Measurements from ENCODE around the gene OCA2. TPM values are rescaled to one million over a fixed set of nuclear protein-coding genes. Genes with fewer than 3 reads are reported as not detected.

The OCA2 gene
- total RNA-seq, 2 experiments from 2014 or later: not detected

DNA sequence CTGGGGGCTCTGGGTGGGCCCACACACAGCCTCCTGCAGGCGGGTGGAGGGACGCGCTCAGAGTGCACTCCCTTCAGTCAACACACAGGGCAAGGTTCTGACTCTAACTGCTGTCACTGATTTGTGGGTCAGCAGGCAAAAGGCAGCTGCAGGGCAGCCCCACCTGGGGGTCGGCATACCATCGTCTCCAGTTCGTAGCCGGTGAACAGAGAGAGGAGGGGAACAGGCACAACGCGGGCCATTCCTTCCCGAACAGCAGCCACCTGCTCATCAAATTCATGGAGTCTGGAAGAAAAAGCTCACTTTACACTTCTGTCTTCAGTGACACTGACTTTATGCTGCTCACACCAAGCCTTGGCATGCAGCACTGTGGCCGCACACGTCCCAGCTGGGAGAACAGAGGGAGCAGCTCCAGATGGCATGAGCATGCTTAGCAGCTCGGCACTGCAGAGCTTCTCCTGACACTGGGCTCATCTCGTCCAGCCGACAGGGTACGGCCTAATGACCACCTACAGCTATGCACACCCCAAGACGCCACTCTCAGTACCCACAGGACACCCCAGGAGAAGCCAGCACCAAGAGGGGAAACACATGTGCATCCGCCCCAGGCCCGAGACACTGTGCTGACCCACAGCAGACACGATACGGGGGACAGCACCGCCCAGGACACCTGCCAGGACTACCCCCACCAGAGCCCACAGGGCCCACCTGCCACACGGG is 14.4 kb upstream of the OCA2 start:
- intact Hi-C loops (cut with micrococcal nuclease; ENCODE audit: unreplicated experiment): no loop called here
- CTCF ChIA-PET (ENCODE audit: unreplicated experiment): no interaction called here

DNA sequence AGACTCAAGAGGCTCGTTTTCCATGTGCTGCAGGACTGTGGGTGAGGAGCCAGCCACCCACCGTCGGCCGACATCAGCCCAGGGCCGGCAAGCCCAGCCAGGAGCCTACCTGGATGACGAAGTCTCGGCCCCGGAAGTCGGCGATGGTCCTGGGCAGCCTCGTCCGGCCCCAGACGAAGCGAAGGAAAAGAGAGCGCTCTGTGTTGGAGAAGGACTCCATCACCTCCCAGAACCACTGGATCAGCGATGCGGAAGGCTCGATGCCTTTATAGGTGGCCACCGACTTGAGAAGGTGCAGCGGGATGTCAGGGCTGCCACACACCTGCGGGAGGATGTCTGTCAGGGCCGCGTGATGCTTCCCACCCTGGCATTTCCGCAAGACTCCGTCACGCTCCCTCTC is 13.8 kb upstream of the OCA2 start:
- Histone ChIP-seq H3K79me2 (ENCODE audit: insufficient read depth, low read depth, low read length) (no peaks in the 10 kb centered on the region), H2AFZ (ENCODE audit: low read length) (no peak overlapping the region), H3K9me3 (ENCODE audit: low read length) (no peaks in the 10 kb centered on the region), H3K9me2 (ENCODE audit: insufficient read depth, low read length) (no peaks in the 10 kb centered on the region), H4K20me1 (ENCODE audit: insufficient read depth, low read length) (no peaks in the 10 kb centered on the region), H3K4me2 (ENCODE audit: low read length) (no peak overlapping the region), H3K4me1 (ENCODE audit: insufficient read depth, low read length, poor library complexity, severe bottlenecking) (no peaks in the 10 kb centered on the region), H3K4me3 (ENCODE audit: low read depth, low read length, poor library complexity, severe bottlenecking) (no peak overlapping the region), H3K27ac (ENCODE audit: low read depth, low read length, poor library complexity, severe bottlenecking) (no peak overlapping the region), H3K36me3 (ENCODE audit: insufficient read depth, low read length) (peaks cover 64% of the 10 kb centered on the region)
- no peak for DNase-seq (ENCODE audit: low spot score)
- intact Hi-C loops (cut with micrococcal nuclease; ENCODE audit: unreplicated experiment): no loop called here
- ChIA-PET POLR2A (no interaction called here), CTCF (ENCODE audit: unreplicated experiment) (no interaction called here)
- BruUV-seq (replicated peaks): no TSS peak
- TF ChIP-seq, protein P1, sequence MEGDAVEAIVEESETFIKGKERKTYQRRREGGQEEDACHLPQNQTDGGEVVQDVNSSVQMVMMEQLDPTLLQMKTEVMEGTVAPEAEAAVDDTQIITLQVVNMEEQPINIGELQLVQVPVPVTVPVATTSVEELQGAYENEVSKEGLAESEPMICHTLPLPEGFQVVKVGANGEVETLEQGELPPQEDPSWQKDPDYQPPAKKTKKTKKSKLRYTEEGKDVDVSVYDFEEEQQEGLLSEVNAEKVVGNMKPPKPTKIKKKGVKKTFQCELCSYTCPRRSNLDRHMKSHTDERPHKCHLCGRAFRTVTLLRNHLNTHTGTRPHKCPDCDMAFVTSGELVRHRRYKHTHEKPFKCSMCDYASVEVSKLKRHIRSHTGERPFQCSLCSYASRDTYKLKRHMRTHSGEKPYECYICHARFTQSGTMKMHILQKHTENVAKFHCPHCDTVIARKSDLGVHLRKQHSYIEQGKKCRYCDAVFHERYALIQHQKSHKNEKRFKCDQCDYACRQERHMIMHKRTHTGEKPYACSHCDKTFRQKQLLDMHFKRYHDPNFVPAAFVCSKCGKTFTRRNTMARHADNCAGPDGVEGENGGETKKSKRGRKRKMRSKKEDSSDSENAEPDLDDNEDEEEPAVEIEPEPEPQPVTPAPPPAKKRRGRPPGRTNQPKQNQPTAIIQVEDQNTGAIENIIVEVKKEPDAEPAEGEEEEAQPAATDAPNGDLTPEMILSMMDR (conservative IDR thresholded peaks at IDR 0.05; ENCODE audit: low read length): no peak
- TF ChIP-seq EZH2phosphoT487 (IDR thresholded peaks at IDR 0.05; ENCODE audit: borderline replicate concordance, low read depth, low read length): no peak

More for the DNA sequence above, 14.4 kb upstream of the OCA2 start:
- DNase-seq (ENCODE audit: low spot score): no peak
- Histone ChIP-seq H3K9me2 (ENCODE audit: insufficient read depth, low read length) (no peaks in the 10 kb centered on the region), H3K4me1 (ENCODE audit: insufficient read depth, low read length, poor library complexity, severe bottlenecking) (no peaks in the 10 kb centered on the region), H3K9me3 (ENCODE audit: low read length) (no peaks in the 10 kb centered on the region), H3K36me3 (ENCODE audit: insufficient read depth, low read length) (peaks cover 66% of the 10 kb centered on the region), H4K20me1 (ENCODE audit: insufficient read depth, low read length) (no peaks in the 10 kb centered on the region), H3K4me3 (ENCODE audit: low read depth, low read length, poor library complexity, severe bottlenecking) (no peak overlapping the region), H3K79me2 (ENCODE audit: insufficient read depth, low read depth, low read length) (no peaks in the 10 kb centered on the region), H3K4me2 (ENCODE audit: low read length) (no peak overlapping the region), H3K27ac (ENCODE audit: low read depth, low read length, poor library complexity, severe bottlenecking) (no peak overlapping the region), H2AFZ (ENCODE audit: low read length) (no peak overlapping the region)
- TF ChIP-seq, protein P1 (conservative IDR thresholded peaks at IDR 0.05; ENCODE audit: low read length): no peak
- no peak for TF ChIP-seq EZH2phosphoT487 (IDR thresholded peaks at IDR 0.05; ENCODE audit: borderline replicate concordance, low read depth, low read length)
- BruUV-seq (replicated peaks): no TSS peak
- POLR2A ChIA-PET: no interaction called here

DNA sequence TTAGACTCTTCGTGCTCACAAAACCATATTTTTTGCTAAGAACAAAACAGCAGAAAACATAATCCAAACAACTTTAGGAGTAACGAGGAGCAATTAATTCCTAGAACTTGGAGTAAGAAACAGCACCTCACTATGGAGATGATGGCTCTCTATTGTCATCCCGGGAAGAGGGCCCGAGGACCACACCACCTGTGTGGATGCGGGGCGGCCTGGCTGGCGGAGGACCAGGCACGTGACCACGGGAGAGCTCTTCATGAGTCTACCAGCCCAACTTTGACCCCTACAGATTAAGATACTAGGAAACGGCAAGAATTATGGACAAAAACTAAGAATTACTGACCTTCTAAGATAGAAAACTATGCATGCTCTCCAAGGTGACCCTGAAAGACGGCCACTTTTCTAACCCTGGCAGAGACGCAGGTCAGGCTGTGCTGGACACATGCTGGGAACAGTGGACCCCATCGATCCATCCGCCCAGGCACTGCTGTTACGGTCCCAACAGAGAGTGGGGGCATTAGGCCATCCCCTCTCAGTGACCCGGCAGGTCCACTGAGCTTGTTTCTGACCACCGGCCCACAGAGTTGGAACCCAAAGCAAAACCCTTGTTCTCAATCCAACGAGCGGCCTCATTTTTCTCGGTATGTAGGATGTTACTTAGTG is 13.1 kb upstream of the OCA2 start:
- ChIA-PET CTCF (ENCODE audit: unreplicated experiment) (no interaction called here), POLR2A (no interaction called here)

More for the DNA sequence above, 13.1 kb upstream of the OCA2 start:
- no peak overlapping the region for H3K4me2 ChIP-seq (ENCODE audit: low read length)
- H3K27ac ChIP-seq (ENCODE audit: low read depth, low read length, poor library complexity, severe bottlenecking): no peak overlapping the region
- peaks cover 56% of the 10 kb centered on the region for H3K36me3 ChIP-seq (ENCODE audit: insufficient read depth, low read length)
- no peaks in the 10 kb centered on the region for H4K20me1 ChIP-seq (ENCODE audit: insufficient read depth, low read length)
- no peaks in the 10 kb centered on the region for H3K9me3 ChIP-seq (ENCODE audit: low read length)
- H3K79me2 ChIP-seq (ENCODE audit: insufficient read depth, low read depth, low read length): no peaks in the 10 kb centered on the region
- intact Hi-C loops (cut with micrococcal nuclease; ENCODE audit: unreplicated experiment): no loop called here
- H3K9me2 ChIP-seq (ENCODE audit: insufficient read depth, low read length): no peaks in the 10 kb centered on the region
- no peak for DNase-seq (ENCODE audit: low spot score)
- H2AFZ ChIP-seq (ENCODE audit: low read length): no peak overlapping the region
- no peaks in the 10 kb centered on the region for H3K4me1 ChIP-seq (ENCODE audit: insufficient read depth, low read length, poor library complexity, severe bottlenecking)
- no peak for TF ChIP-seq EZH2phosphoT487 (IDR thresholded peaks at IDR 0.05; ENCODE audit: borderline replicate concordance, low read depth, low read length)
- TF ChIP-seq, protein P1 (conservative IDR thresholded peaks at IDR 0.05; ENCODE audit: low read length): no peak
- H3K4me3 ChIP-seq (ENCODE audit: low read depth, low read length, poor library complexity, severe bottlenecking): no peak overlapping the region
- BruUV-seq (replicated peaks): no TSS peak
